Astrocyte of the spinal cord (primary cell): Measurements from ENCODE around the gene ATP4A.

Source experiments
- DNase-seq: peaks from one replicate; pipeline ENCODE4 v3.0.0; 2011; ENCODE audit warnings: low read depth, low spot score
- H3K4me3 ChIP-seq: 2 replicates; pipeline ENCODE4 v1.5.1; 2011; ENCODE audit warnings: low read depth, mild to moderate bottlenecking, low read length, moderate library complexity
- in situ Hi-C: cut with HindIII; loops from 2 replicates; pipeline ENCODE4 v1.10.0; 2017; ENCODE audit warnings: low sequenced_read_pairs
- TF ChIP-seq, protein P1 (sequence below): IDR thresholded peaks from 2 replicates; pipeline ENCODE4 v1.5.1; 2012; ENCODE audit warnings: low read depth, mild to moderate bottlenecking, low read length, inconsistent platforms

The ATP4A gene

DNA sequence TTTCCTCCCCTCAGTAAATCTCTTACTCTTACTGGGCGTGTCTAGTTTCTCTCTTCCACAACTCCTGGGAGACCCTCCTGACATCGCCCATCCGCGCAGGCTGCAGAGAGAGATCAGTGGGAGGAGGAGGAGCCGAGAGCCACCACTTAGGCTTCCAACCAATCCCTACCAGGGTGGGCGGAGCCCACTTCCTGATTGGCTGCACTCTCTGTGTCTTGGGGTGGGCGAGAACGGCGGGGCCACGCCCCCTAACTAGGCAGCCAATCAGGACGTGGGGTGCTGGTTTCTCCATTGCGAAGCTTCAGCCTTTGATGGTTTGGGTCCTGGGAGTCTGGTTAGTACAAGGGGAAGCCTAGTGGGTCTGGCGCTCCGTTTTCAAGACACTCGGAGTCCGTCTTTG is 22.4 kb upstream of the ATP4A start, which contains the start of gene PMIS2:
PMIS2 (plus strand) TSS at position 326 of the 400 bp plus-strand sequence. CDS start 87 bp downstream, outside the sequence.
- DNase-seq = no peak
- H3K4me3 ChIP-seq = no peak within 1 kb of the TSS
- in situ Hi-C loops = no loop called here
- TF ChIP-seq, protein P1, sequence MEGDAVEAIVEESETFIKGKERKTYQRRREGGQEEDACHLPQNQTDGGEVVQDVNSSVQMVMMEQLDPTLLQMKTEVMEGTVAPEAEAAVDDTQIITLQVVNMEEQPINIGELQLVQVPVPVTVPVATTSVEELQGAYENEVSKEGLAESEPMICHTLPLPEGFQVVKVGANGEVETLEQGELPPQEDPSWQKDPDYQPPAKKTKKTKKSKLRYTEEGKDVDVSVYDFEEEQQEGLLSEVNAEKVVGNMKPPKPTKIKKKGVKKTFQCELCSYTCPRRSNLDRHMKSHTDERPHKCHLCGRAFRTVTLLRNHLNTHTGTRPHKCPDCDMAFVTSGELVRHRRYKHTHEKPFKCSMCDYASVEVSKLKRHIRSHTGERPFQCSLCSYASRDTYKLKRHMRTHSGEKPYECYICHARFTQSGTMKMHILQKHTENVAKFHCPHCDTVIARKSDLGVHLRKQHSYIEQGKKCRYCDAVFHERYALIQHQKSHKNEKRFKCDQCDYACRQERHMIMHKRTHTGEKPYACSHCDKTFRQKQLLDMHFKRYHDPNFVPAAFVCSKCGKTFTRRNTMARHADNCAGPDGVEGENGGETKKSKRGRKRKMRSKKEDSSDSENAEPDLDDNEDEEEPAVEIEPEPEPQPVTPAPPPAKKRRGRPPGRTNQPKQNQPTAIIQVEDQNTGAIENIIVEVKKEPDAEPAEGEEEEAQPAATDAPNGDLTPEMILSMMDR = no peak

DNA sequence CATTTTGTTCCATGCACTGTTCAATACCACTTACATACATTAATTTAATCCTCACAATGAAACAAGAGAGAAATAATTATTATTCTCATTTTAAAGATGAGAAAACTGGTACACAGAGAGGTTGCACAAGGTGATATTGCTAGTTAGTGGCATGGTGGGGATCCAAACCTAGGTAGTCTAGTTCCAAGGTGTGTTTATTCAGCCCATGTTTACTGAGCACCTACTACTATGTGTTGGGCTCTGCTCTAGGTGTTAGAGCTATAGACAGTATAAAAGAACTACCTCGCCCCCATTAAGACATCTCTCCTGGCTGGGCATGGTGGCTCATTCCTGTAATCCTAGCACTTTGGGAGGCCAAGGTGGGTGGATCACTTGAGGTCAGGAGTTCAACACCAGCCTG is 19.3 kb upstream of the ATP4A start:
- DNase-seq = no peak
- TF ChIP-seq, protein P1 = no peak
- no peak overlapping the region for H3K4me3 ChIP-seq
- in situ Hi-C loops = no loop called here

DNA sequence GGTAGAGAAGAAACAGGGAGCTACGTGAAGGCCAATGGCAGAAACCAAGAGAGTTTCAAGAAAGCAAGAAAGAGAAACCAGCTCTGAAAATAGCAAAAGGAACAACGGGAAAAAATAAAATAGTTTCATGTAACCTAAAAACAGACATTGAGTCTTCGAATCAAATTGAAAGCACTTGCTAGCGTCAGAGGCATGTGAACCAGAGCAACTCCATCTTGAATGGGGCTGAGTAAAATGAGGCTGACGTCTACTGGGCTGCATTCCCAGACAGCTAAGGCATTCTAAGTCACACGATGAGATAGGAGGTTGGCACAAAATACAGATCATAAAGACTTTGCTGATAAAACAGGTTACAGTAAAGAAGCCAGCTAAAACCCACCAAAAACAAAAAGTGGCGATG is 15.2 kb upstream of the ATP4A start:
- in situ Hi-C loops = no loop called here
- H3K4me3 ChIP-seq = no peak overlapping the region
- no peak for DNase-seq
- TF ChIP-seq, protein P1 = no peak

DNA sequence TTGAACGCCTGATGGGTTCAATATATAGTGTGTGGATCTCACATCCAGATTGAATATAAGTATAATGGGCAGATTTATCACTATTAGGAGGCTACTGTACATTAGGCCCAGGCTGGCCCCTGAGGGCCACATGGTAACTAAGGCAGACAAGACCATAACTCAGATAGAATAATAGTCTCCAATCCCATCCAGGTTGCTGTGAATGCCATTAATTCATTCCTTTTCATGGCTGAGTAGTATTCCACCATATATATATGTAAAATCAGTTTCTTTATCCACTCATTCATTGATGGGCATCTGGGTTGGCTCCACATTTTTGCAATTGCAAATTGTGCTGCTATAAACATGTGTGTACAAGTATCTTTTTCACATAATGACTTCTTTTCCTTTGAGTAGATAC is 14.5 kb upstream of the ATP4A start:
- in situ Hi-C loops = no loop called here
- no peak for DNase-seq
- TF ChIP-seq, protein P1 = no peak

DNA sequence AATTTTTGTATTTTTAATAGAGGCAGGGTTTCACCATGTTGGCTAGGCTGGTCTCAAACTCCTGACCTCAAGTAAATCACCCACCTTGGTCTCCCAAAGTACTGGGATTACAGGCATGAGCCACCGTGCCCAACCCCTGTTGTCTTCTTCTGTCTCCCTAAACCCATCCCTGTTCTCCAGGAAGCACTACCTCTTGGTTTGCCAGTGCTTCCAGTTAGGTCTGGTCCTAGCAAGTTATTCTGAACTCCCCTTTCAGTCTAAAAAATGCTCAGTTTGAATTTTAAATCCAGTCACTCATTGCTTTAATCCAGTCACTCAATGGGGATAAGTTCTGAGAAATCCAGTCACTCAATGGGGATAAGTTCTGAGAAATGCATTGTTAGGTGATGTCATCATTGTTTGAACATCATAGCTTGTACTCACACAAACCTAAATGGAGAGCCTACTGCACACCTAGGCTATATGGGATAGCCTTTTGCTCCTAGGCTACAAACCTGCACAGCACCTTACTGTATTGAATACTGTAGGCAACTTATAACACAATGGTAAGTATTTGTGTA is 8.0 kb upstream of the ATP4A start:
- in situ Hi-C loops = no loop called here
- DNase-seq = no peak
- H3K4me3 ChIP-seq = no peak overlapping the region
- TF ChIP-seq, protein P1 = no peak

More for the DNA sequence above, 14.5 kb upstream of the ATP4A start:
- H3K4me3 ChIP-seq = no peak overlapping the region

DNA sequence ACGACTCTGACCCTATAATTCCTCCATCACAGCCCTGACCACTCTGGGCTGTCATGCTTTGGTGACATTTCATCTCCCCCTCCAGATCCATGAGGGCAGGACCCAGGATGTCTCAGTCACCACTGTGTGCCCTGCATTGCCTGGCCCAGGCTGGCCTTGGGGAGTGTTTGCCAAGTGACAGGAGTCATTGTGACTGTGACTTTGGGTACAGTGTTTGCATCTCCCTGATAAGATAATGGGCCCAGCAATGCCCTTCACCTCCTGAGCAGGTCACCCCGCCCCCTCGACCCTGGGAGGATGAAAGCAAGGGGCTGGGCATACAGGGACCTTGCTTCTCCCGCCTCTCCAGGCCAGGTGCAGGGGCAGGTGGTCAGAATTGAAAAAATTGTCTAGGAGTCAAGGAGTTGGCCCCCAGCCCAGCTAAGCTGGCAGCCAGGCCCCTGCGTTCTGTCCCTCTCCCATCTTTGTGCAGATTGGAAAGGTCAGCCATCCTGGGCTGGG is 5.9 kb upstream of the ATP4A start:
- in situ Hi-C loops = no loop called here
- TF ChIP-seq, protein P1 = no peak
- no peak for DNase-seq
- no peak overlapping the region for H3K4me3 ChIP-seq
